ENCODE measurements around the gene DNAJC1. TPM values are rescaled to one million over a fixed set of nuclear protein-coding genes. Genes with fewer than 3 reads are reported as not detected.

The DNAJC1 gene
- total and polyA plus RNA-seq, 2 of the 4 experiments (the other 2 are of a cell fraction), result 12.7 to 13.3 TPM

- in situ Hi-C loops (cut with MboI; ENCODE audit: low sequenced_read_pairs), result no loop called here
- WGBS, 2 experiments (ENCODE audit: extremely low coverage in 2 of 2, insufficient read length in 1 of 2), result 93% methylated on average over 19 of the region's 21 CpGs; no CpG with 5 or more reads in 1 of the 2 experiments
Measured at GRCh38 chr10:21759232-21759631, 244.3 kb downstream of the DNAJC1 start.

More at GRCh38 chr10:21759232-21759631, 244.3 kb downstream of the DNAJC1 start:
- dilution Hi-C loops (cut with HindIII; ENCODE audit: low sequenced_read_pairs, unreplicated experiment), result no loop called here
- H2BK120ac ChIP-seq (ENCODE audit: low read depth, low read length), result no peak overlapping the region
- no peaks in the 10 kb centered on the region for H3K9me3 ChIP-seq (ENCODE audit: control insufficient read depth, insufficient read depth, low read length)
- H4K20me1 ChIP-seq (ENCODE audit: insufficient read depth, low read length), result no peaks in the 10 kb centered on the region
- no peak overlapping the region for H2AFZ ChIP-seq (replicated peaks; ENCODE audit: low read length, poor library complexity)
- no peak overlapping the region for H3K56ac ChIP-seq (ENCODE audit: extremely low read depth, insufficient read depth, low read length)
- no peak overlapping the region for H3K9ac ChIP-seq (ENCODE audit: low read depth, low read length)
- no peak overlapping the region for H3K14ac ChIP-seq (replicated peaks; ENCODE audit: low read depth, low read length)
- no peak overlapping the region for H3K4ac ChIP-seq (ENCODE audit: low read depth, low read length)
- no peak overlapping the region for H4K5ac ChIP-seq (ENCODE audit: low read depth, low read length)
- DNase-seq (no peak), ATAC-seq (ENCODE audit: low read depth) (no peak)
- no peak overlapping the region for H3K27ac ChIP-seq (ENCODE audit: insufficient read depth, low read length)
- H3K18ac ChIP-seq (ENCODE audit: low read depth, low read length), result no peak overlapping the region
- peaks cover 5% of the 10 kb centered on the region for H3K36me3 ChIP-seq (ENCODE audit: control insufficient read depth, insufficient read depth, low read length)
- no peak overlapping the region for H3K4me3 ChIP-seq (ENCODE audit: insufficient read depth, low read depth, low read length)
- no peak overlapping the region for H2AK5ac ChIP-seq (ENCODE audit: low read depth, low read length)
- H4K8ac ChIP-seq (ENCODE audit: low read depth in 2 of 2, low read length in 2 of 2), result no peak overlapping the region
- H3K4me1 ChIP-seq (ENCODE audit: control insufficient read depth, insufficient read depth, low read length), result no peaks in the 10 kb centered on the region
- intact Hi-C loops (cut with micrococcal nuclease), result no loop called here
- TF ChIP-seq FOS (IDR thresholded peaks at IDR 0.05; ENCODE audit: low read depth, low read length) (no peak), CHD1 (IDR thresholded peaks at IDR 0.05; ENCODE audit: low read depth, low read length) (no peak), MAZ (IDR thresholded peaks at IDR 0.05; ENCODE audit: borderline replicate concordance, low read depth, low read length) (no peak), RCOR1 (IDR thresholded peaks at IDR 0.05; ENCODE audit: insufficient replicate concordance, low read length) (no peak)
- H3K23ac ChIP-seq (ENCODE audit: low read depth, low read length), result no peak overlapping the region
- ChIA-PET POLR2A (ENCODE audit: unreplicated experiment) (no interaction called here), CTCF (interaction anchor here (0.6 kb wide), 1 partner anchor 56 kb away, joined by 3 read pairs; no protein-coding TSS in a partner anchor)
- no peak overlapping the region for H2BK15ac ChIP-seq (ENCODE audit: low read depth, low read length)
- H3K79me1 ChIP-seq (ENCODE audit: low read depth in 1 of 2, low read length in 2 of 2), result no peaks in the 10 kb centered on the region
- H2BK5ac ChIP-seq (ENCODE audit: low read depth, low read length, poor library complexity, severe bottlenecking), result no peak overlapping the region
- no peak overlapping the region for H2AK9ac ChIP-seq (replicated peaks; ENCODE audit: low read depth, low read length, poor library complexity)
- H2BK20ac ChIP-seq (ENCODE audit: low read depth, low read length), result no peak overlapping the region
- no peak overlapping the region for H3K4me2 ChIP-seq (ENCODE audit: low read depth, low read length)
- BruUV-seq (replicated peaks), result no TSS peak
- no peaks in the 10 kb centered on the region for H3K9me1 ChIP-seq (ENCODE audit: insufficient read depth, low read length)
- no peak overlapping the region for H4K91ac ChIP-seq (ENCODE audit: insufficient read depth, low read depth, low read length)
- no peaks in the 10 kb centered on the region for H3K27me3 ChIP-seq (ENCODE audit: control insufficient read depth, insufficient read depth, low read length)

Measured in IMR-90 (cell line).